ENCODE data around the gene POU2AF1.
"Not testable (repeated sequence)": the region's sequence is repeated elsewhere in the genome, so short reads cannot be mapped to it uniquely, and the experiment has no call there.

The POU2AF1 gene

GRCh38 chr11:111325259-111325658, 53.8 kb downstream of the POU2AF1 start:
- TF ChIP-seq JUND (IDR thresholded peaks at IDR 0.05; ENCODE audit: low read depth): no peak
- in situ Hi-C loops (cut with HindIII; ENCODE audit: low pct_unique_long_range_greater_than_20kb, low sequenced_read_pairs): no loop called here
- no peak for DNase-seq (ENCODE audit: low read depth in 1 of 2, low spot score in 1 of 2)

- TF ChIP-seq JUND (IDR thresholded peaks at IDR 0.05; ENCODE audit: low read depth): no peak
- no peak for DNase-seq (ENCODE audit: low read depth in 1 of 2, low spot score in 1 of 2)
- in situ Hi-C loops (cut with HindIII; ENCODE audit: low pct_unique_long_range_greater_than_20kb, low sequenced_read_pairs): no loop called here
These were observed 54.8 kb downstream of the POU2AF1 start for GRCh38 chr11:111324277-111324720.

- no peak for TF ChIP-seq JUND (IDR thresholded peaks at IDR 0.05; ENCODE audit: low read depth)
- no peak for DNase-seq (ENCODE audit: low read depth in 1 of 2, low spot score in 1 of 2)
- in situ Hi-C loops (cut with HindIII; ENCODE audit: low pct_unique_long_range_greater_than_20kb, low sequenced_read_pairs): no loop called here
These were observed 56.5 kb downstream of the POU2AF1 start for GRCh38 chr11:111322534-111322933.

GRCh38 chr11:111320728-111321568, 58.1 kb downstream of the POU2AF1 start:
- DNase-seq (ENCODE audit: low read depth in 1 of 2, low spot score in 1 of 2): no peak
- in situ Hi-C loops (cut with HindIII; ENCODE audit: low pct_unique_long_range_greater_than_20kb, low sequenced_read_pairs): no loop called here
- no peak for TF ChIP-seq JUND (IDR thresholded peaks at IDR 0.05; ENCODE audit: low read depth)

GRCh38 chr11:111320199-111320598, 58.9 kb downstream of the POU2AF1 start:
- DNase-seq (ENCODE audit: low read depth in 1 of 2, low spot score in 1 of 2); in situ Hi-C loops (cut with HindIII; ENCODE audit: low pct_unique_long_range_greater_than_20kb, low sequenced_read_pairs): not testable (repeated sequence)

- no peak for TF ChIP-seq JUND (IDR thresholded peaks at IDR 0.05; ENCODE audit: low read depth)
- no peak for DNase-seq (ENCODE audit: low read depth in 1 of 2, low spot score in 1 of 2)
- in situ Hi-C loops (cut with HindIII; ENCODE audit: low pct_unique_long_range_greater_than_20kb, low sequenced_read_pairs): no loop called here
These were observed 59.8 kb downstream of the POU2AF1 start for GRCh38 chr11:111319296-111319695.

- in situ Hi-C loops (cut with HindIII; ENCODE audit: low pct_unique_long_range_greater_than_20kb, low sequenced_read_pairs): no loop called here
These were observed 67.0 kb downstream of the POU2AF1 start for GRCh38 chr11:111312076-111312475.

GRCh38 chr11:111310723-111311122, 68.4 kb downstream of the POU2AF1 start:
- peak in 1 of 2 experiments; percentile 84 for DNase-seq (ENCODE audit: low read depth in 1 of 2, low spot score in 1 of 2)
- in situ Hi-C loops (cut with HindIII; ENCODE audit: low pct_unique_long_range_greater_than_20kb, low sequenced_read_pairs): no loop called here
- no peak for TF ChIP-seq JUND (IDR thresholded peaks at IDR 0.05; ENCODE audit: low read depth)

More at GRCh38 chr11:111312076-111312475, 67.0 kb downstream of the POU2AF1 start:
- no peak for DNase-seq (ENCODE audit: low read depth in 1 of 2, low spot score in 1 of 2)
- no peak for TF ChIP-seq JUND (IDR thresholded peaks at IDR 0.05; ENCODE audit: low read depth)

GRCh38 chr11:111310088-111310487, 69.0 kb downstream of the POU2AF1 start:
- DNase-seq (ENCODE audit: low read depth in 1 of 2, low spot score in 1 of 2): peak in 1 of 2 experiments; percentile 97
- TF ChIP-seq JUND (IDR thresholded peaks at IDR 0.05; ENCODE audit: low read depth): peak; percentile 69; the same call in 1 of the 2 replicates
- in situ Hi-C loops (cut with HindIII; ENCODE audit: low pct_unique_long_range_greater_than_20kb, low sequenced_read_pairs): no loop called here

GRCh38 chr11:111309215-111309915, 69.7 kb downstream of the POU2AF1 start:
- peak; percentile 97 for TF ChIP-seq JUND (IDR thresholded peaks at IDR 0.05; ENCODE audit: low read depth)
- DNase-seq (ENCODE audit: low read depth in 1 of 2, low spot score in 1 of 2): peak in 1 of 2 experiments; percentile 97
- in situ Hi-C loops (cut with HindIII; ENCODE audit: low pct_unique_long_range_greater_than_20kb, low sequenced_read_pairs): no loop called here

- in situ Hi-C loops (cut with HindIII; ENCODE audit: low pct_unique_long_range_greater_than_20kb, low sequenced_read_pairs): no loop called here
- DNase-seq (ENCODE audit: low read depth in 1 of 2, low spot score in 1 of 2): no peak
- TF ChIP-seq JUND (IDR thresholded peaks at IDR 0.05; ENCODE audit: low read depth): no peak
These were observed 70.9 kb downstream of the POU2AF1 start for GRCh38 chr11:111308140-111308539.

GRCh38 chr11:111307472-111308108, 71.5 kb downstream of the POU2AF1 start:
- DNase-seq (ENCODE audit: low read depth in 1 of 2, low spot score in 1 of 2): peak in 1 of 2 experiments; percentile 69
- in situ Hi-C loops (cut with HindIII; ENCODE audit: low pct_unique_long_range_greater_than_20kb, low sequenced_read_pairs): no loop called here
- TF ChIP-seq JUND (IDR thresholded peaks at IDR 0.05; ENCODE audit: low read depth): no peak

All from T47D (cell line).